GM18511 (cell line): ENCODE results near the gene RBM45.
"Not testable (repeated sequence)": the region's sequence is repeated elsewhere in the genome, so short reads cannot be mapped to it uniquely, and the experiment has no call there.

Experiments
- ATAC-seq: cut with Tn5 transposase; IDR thresholded peaks from one replicate; pipeline ENCODE4 v1.9.1; 2021; ENCODE audit warnings: mild to moderate bottlenecking, moderate library complexity; ENCODE audit not compliant: unreplicated experiment

The RBM45 gene, protein sequence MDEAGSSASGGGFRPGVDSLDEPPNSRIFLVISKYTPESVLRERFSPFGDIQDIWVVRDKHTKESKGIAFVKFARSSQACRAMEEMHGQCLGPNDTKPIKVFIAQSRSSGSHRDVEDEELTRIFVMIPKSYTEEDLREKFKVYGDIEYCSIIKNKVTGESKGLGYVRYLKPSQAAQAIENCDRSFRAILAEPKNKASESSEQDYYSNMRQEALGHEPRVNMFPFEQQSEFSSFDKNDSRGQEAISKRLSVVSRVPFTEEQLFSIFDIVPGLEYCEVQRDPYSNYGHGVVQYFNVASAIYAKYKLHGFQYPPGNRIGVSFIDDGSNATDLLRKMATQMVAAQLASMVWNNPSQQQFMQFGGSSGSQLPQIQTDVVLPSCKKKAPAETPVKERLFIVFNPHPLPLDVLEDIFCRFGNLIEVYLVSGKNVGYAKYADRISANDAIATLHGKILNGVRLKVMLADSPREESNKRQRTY

DNA sequence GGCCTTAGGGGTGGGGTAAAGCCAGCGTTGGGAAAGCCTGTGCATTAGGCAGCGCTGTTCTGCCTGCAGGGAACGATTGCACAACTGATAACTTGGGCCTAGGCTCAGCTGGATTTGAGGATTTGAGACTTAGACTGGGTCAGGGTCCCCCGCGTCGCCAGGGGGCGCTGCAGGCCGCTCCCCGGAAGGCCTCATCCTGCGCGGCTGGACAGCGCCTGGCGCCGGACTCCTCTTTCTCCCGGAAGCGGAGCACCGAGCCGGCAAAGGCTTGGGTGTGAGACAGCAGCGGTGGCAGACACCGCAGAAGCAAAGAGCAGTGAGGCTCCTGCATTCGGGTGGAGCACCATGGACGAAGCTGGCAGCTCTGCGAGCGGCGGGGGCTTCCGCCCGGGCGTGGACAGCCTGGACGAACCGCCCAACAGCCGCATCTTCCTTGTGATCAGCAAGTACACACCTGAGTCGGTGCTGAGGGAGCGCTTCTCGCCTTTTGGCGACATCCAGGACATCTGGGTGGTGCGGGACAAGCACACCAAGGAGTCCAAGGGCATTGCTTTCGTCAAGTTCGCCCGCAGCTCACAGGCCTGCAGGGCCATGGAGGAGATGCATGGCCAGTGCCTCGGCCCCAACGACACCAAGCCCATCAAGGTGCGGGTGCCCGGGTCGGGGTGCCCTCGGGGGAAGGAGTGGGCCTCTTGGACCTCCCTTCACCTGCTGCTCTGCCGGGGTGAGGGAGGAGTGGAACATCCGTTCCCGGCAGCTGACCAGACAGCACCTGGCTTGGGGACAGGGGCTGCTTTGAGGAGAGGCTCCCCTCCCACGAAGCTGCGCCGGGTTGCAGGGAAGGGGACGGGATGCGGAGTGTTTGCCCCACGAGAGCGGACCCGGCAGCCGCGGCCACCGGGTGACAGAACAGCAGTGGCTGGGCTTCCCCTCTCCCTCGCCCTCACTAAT is at the start of gene RBM45:
RBM45 (plus strand) TSS at position 236 of the 951 bp plus-strand sequence; CDS start at position 346, 110 bp downstream.
- ATAC-seq = peak; percentile 92

DNA sequence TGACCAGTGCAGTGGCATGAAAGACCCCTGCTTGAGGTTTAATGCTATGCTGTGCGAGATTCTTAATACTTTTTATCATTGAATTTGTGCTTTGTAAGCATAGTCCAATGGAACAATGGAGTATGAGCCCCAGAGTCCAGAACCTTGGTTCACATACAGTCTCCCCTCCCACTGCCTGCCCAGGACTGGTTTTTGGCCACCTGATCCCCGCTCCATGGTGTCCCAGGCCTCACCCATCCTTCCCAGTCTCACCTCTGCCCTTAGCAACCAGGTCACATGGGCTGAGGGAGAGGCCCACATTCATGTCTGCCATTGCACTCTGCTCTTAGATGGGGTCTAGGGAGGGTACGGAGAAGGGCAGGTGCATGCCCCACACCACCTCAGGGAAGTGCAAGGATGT is 45.9 kb upstream of the RBM45 start:
- no peak for ATAC-seq

DNA sequence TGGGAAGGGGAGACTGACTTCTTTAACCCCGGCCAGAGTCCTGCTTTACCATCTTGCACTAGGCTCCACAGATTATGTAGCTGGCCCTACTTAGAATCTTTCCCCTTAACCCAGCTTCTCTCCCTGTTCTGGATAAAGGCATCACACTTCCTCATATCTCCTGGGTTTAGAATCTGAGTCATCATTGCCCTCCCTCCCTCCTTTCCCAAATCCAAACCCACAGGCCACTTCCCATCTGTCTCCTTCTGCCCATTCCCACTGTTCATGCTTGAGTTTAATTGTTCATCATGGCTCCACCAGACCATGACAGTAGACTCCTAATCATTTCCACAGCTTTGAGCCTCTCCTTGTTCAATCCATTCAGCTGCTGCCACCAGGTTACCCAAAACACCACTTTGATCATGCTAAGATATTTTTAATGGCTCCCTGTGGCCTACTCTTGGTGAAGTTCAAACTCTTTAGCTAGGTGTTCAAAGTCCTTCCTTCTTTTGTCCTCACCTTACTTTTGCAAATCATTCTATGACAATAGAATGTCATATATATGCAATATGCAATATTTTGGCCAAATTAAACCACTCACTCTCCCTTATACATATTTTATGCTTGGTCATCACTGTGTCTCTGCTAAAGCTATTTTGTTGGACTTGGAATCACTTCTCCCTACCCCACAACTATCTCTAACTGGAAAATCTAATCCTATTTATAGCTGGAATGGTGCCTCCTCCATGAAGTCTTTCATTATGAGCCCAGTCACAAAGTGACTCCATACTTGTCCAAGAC is 45.2 kb upstream of the RBM45 start:
- ATAC-seq = no peak

- no peak for ATAC-seq
Measured at GRCh38 chr2:178068823-178069454, 43.3 kb upstream of the RBM45 start.

- ATAC-seq = no peak
Measured at GRCh38 chr2:178069551-178069950, 42.7 kb upstream of the RBM45 start.

GRCh38 chr2:178070824-178071223 is 41.4 kb upstream of the RBM45 start:
- ATAC-seq = no peak

DNA sequence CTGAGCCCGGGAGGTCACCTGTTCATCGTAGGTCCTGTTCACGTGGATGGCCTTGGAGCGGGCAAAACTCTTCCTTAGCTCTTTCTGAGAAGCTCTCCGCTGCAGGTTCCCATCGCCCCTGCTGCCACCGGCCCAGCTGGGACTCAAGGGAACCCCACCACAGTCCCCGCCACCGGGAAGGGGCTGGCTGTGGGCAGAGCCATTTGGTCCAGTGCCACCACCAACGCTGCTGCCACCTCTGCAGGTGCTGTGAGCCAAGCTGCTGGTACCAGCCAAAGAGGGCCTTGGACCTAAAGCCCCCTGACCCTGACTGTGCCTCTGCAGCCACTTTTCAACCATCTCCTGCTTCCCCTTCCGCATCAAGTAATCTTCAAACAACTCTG is 40.2 kb upstream of the RBM45 start:
- no peak for ATAC-seq

DNA sequence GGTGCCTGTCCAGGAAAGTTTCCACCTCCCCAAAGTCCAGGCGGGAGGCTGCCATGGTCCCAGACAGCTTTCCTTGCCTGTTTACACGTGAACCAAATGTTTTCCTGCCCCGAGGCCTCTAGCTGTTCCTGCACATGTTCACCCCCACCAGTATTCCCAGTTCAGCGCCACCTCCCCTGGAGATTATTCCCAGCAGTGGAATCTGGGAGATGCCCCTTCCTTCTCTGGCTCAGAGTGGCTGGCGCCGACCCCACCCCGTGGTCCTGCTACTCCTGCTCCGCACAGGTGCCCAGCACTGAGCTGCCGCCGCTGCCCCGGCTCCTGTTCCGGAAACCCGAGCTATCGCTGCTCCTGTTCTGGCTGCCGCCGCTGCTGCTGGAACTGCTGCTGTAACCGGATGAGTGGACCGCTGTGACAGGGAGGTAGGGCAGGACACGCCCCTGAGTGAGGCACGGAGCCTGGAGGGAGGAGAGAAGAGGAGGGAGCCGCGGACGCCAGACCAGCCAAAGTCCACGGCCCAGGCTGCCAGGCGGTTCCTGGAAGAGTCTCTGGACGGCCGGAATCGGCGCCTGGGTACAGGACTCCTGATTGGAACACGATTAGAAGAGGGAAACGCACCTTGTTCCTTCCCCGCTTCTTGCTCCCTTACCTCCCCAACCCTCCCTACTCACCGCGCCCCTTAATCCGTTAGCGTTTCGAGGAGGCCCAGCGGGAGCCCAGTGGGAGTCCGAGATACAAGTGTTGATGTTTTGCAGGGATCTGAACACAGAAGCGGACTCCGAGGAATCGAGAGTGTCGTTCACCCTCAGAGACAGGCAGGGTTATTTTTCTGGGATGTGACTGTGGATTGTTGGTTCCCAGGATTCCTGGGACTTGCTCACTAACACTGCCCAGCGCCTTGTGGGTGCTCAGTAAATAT is 39.6 kb upstream of the RBM45 start, which contains the start of gene PDE11A:
PDE11A (minus strand) TSS at position 395 of the 919 bp plus-strand sequence; CDS start at position 55, 340 bp downstream.
- ATAC-seq = peak; percentile 80

GRCh38 chr2:178074123-178075005 is 37.9 kb upstream of the RBM45 start:
- no peak for ATAC-seq

- no peak for ATAC-seq
Measured at GRCh38 chr2:178075006-178075326, 37.3 kb upstream of the RBM45 start.

GRCh38 chr2:178076130-178076529 is 36.1 kb upstream of the RBM45 start:
- ATAC-seq = no peak

DNA sequence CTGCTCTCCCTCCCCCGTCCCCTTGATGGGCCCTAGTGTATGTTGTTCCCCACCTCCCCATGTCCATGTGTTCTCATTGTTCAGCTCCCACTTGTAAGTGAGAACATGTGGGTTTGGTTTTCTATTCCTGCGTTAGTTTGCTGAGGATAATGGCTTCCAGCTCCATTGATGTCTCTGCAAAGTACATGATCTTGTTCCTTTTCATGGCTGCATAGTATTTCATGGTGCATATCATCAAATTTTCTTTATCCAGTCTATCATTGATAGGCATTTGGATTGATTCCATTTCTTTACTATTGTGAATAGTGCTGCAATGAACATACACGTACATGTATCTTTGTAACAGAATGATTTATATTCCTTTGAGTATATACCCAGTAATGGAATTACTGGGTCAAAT is 33.0 kb upstream of the RBM45 start:
- ATAC-seq = not testable (repeated sequence)

DNA sequence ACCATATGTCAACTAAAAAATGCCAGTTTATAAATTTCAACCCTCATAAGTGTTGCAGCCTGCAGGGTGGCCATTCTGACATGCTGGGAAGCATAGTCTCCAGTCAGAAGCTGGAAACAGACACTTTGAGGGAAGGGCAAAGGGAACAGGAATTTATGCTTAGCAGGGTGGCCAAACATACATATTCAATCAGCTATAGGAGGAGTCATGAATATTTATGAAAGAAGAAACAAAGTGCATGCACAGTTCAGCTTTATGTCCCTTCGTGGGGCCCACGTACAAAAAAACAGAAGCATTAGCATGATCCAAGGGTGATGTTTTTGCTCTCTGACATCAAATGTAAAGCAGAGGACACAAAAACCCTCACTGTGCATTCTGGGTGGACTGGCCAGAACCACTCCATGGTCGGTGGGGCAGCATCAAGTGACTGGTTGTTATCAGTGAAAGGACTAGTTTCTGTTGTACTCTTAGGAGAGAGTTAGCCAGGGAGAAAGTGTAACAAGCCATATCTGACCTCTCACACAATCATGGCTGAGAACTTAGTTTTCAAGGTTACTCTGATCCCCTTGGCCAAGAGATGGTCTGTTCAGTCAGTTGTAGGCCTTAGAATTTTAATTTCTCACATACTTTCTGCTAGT is 29.7 kb upstream of the RBM45 start:
- no peak for ATAC-seq

GRCh38 chr2:178084273-178084672 is 28.0 kb upstream of the RBM45 start:
- ATAC-seq = no peak

DNA sequence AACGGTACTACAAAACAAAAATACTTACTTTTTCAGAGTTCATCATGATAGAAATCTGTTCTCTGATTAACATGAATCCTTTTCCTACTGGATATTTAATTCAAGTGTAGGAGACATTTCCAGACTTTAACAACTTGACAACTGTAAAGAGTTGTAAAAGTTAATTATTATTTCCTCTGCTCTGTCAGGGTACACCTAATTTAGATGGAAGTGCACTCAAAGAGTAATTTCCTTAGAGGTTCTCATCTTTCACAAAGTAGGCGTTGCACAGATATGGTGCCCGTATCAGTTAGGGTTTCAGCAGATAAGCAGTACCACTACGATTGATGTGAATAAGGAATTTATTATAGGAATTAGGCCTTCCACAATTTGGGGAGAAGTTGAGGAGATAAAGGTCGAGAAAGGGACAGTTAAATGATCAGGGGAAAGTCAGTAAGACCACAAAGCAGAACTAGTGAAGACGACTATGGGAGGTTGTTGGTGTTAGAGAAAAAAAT is 23.4 kb upstream of the RBM45 start:
- no peak for ATAC-seq

- no peak for ATAC-seq
Measured at GRCh38 chr2:178093471-178093870, 18.8 kb upstream of the RBM45 start.

DNA sequence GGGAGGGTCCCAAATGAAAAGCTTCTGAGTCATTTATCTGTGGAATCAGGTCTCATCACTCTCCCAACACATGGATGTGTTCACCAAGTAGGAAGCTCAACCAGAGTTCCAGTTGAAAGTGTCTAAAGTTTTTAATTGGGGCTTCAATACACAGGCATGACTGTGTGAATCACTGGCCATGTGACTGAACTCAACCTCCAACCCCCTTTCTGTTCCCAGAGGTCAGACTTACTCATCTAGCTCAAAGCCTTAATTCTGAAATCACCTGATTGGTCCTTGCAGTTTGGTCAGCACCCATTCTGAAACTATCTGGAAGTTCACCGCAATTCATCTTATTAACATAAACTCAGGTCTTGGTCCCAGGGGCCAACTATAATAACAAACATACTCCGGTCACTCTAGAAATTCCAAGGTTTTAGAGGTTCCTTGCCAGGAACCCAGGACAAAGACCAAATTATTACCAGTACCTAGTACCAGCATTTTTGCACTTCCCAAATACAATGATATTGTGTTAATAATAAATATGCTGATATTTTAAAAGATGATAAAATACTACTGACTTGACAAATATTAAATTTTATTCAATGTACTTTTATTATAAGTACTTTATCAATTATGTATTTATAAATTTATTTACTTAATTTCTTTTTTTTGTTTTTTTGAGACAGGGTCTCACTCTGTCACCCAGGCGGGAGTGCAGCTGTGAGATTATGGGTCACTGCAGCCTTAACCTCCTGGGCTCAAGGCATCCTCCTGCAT is 10.7 kb upstream of the RBM45 start:
- no peak for ATAC-seq
